ENCODE data around the gene TBC1D5. TPM values are rescaled to one million over a fixed set of nuclear protein-coding genes. Genes with fewer than 3 reads are reported as not detected.

The TBC1D5 gene
- total RNA-seq, 4 donors from 2014 or later = 21.3 to 86.4 (median 48.1) TPM

DNA sequence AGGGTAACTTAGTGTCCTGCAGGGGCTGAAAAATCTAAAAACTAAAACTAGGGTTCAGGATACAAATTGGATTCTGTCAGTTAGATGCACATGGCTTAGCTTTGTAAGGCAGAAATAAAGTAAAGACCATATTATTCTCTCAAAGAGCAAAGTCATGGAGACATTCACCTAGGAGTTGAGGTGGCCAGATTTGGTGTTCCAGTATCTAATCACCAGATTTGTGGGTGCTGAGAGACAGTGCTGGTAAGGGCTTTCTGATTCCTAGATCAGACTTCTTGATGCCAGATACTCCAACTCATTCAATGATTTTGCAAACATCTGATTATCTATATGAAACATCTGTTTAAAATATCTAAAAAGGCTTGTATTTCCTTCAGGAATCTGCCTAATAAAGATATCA lies 28.3 kb upstream of the TBC1D5 start:
- TF ChIP-seq POLR2A (IDR thresholded peaks at IDR 0.05) (no peak), POLR2AphosphoS5 (IDR thresholded peaks at IDR 0.05) (no peak), EP300 (IDR thresholded peaks at IDR 0.05; ENCODE audit: low read depth) (no peak)
- TF ChIP-seq, protein P1, sequence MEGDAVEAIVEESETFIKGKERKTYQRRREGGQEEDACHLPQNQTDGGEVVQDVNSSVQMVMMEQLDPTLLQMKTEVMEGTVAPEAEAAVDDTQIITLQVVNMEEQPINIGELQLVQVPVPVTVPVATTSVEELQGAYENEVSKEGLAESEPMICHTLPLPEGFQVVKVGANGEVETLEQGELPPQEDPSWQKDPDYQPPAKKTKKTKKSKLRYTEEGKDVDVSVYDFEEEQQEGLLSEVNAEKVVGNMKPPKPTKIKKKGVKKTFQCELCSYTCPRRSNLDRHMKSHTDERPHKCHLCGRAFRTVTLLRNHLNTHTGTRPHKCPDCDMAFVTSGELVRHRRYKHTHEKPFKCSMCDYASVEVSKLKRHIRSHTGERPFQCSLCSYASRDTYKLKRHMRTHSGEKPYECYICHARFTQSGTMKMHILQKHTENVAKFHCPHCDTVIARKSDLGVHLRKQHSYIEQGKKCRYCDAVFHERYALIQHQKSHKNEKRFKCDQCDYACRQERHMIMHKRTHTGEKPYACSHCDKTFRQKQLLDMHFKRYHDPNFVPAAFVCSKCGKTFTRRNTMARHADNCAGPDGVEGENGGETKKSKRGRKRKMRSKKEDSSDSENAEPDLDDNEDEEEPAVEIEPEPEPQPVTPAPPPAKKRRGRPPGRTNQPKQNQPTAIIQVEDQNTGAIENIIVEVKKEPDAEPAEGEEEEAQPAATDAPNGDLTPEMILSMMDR (IDR thresholded peaks at IDR 0.05) = no peak
- Histone ChIP-seq H3K9me3 (no peaks in the 10 kb centered on the region), H3K36me3 (no peaks in the 10 kb centered on the region), H3K27me3 (no peaks in the 10 kb centered on the region), H3K27ac (no peak overlapping the region), H3K4me1 (no peaks in the 10 kb centered on the region), H3K4me3 (no peak overlapping the region)
- no peak for DNase-seq
- intact Hi-C loops (cut with DNase I; ENCODE audit: low total_unique reads) = no loop called here
- in situ Hi-C loops (cut with MboI; ENCODE audit: low pct_ligation_motif_present in 1 of 4, low pct_unique_long_range_greater_than_20kb in 1 of 4, low sequenced_read_pairs in 3 of 4) = no loop called here

DNA sequence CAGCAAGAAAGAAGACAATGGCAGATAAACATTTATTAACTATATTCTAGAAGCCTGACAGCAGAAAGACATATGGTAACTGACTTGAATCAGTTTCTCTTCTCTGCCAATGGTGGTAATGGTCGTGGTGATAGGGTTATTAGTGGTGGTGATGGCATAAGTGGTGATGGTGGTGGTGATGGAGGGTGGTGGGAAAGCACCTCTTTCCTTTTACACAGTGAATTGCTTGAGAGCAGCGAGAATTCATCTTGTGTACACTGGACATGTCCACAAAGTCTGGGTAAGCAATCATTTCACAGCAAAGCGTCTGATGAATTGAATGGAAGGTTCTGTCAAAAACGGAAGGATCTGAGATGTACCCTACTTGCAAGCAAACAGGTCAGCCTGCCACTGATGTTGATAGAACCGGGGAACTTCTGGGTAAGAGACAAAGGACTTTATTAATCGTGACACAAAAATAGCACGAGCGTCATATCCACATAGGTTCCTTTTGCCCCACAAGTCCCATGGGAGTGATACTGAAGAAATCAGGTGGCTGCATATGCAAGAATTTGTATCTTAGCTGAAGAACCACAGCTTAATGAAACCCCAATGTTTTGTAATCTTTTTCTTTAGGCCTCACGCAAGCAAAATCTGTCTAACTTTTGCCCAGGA lies 23.5 kb upstream of the TBC1D5 start:
- H3K27me3 ChIP-seq = no peaks in the 10 kb centered on the region
- no peak for DNase-seq

DNA sequence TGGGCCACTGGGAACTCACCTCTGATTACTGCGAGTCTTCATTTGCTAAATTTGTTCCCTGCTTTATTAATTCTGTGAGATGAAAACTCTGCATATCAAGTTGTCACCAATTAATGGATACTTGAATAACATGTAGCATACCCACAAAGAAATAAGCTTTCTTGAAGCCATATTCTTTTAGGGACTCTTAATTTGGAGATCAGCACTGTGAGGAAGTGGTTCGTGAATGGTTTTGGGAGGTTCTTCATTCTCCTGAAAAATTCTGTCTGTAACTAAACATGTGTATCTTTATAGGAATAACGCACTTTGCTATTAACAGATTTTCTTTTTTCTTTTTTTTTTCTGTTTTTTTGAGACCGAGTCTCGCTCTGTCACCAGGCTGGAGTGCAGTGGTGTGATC lies 19.1 kb upstream of the TBC1D5 start:
- in situ Hi-C loops (cut with MboI; ENCODE audit: low pct_ligation_motif_present in 1 of 4, low pct_unique_long_range_greater_than_20kb in 1 of 4, low sequenced_read_pairs in 3 of 4) (no loop called here), intact Hi-C loops (cut with DNase I; ENCODE audit: low total_unique reads) (no loop called here)
- Histone ChIP-seq H3K9me3 (no peaks in the 10 kb centered on the region), H3K27ac (no peak overlapping the region), H3K4me1 (no peaks in the 10 kb centered on the region), H3K27me3 (no peaks in the 10 kb centered on the region), H3K36me3 (no peaks in the 10 kb centered on the region), H3K4me3 (no peak overlapping the region)
- 86 to 91% methylated on average over 5 of the region's 5 CpGs for WGBS, 2 donors (ENCODE audit: low coverage in 1 of 2)
- TF ChIP-seq EP300 (IDR thresholded peaks at IDR 0.05; ENCODE audit: low read depth) (no peak), POLR2A (IDR thresholded peaks at IDR 0.05) (no peak), POLR2AphosphoS5 (IDR thresholded peaks at IDR 0.05) (no peak)
- TF ChIP-seq, protein P1 (IDR thresholded peaks at IDR 0.05) = no peak
- no peak for DNase-seq

More for the DNA sequence above, 23.5 kb upstream of the TBC1D5 start:
- no peak overlapping the region for H3K4me3 ChIP-seq
- H3K9me3 ChIP-seq = no peaks in the 10 kb centered on the region
- intact Hi-C loops (cut with DNase I; ENCODE audit: low total_unique reads) (no loop called here), in situ Hi-C loops (cut with MboI; ENCODE audit: low pct_ligation_motif_present in 1 of 4, low pct_unique_long_range_greater_than_20kb in 1 of 4, low sequenced_read_pairs in 3 of 4) (no loop called here)
- H3K36me3 ChIP-seq = no peaks in the 10 kb centered on the region
- TF ChIP-seq EP300 (IDR thresholded peaks at IDR 0.05; ENCODE audit: low read depth) (no peak), POLR2A (IDR thresholded peaks at IDR 0.05) (no peak), POLR2AphosphoS5 (IDR thresholded peaks at IDR 0.05) (no peak)
- TF ChIP-seq, protein P1 (IDR thresholded peaks at IDR 0.05) = no peak
- H3K27ac ChIP-seq = no peak overlapping the region
- no peaks in the 10 kb centered on the region for H3K4me1 ChIP-seq
- 79 to 92% methylated on average over 6 to 9 of the region's 9 CpGs for WGBS, 2 donors (ENCODE audit: low coverage in 1 of 2)

DNA sequence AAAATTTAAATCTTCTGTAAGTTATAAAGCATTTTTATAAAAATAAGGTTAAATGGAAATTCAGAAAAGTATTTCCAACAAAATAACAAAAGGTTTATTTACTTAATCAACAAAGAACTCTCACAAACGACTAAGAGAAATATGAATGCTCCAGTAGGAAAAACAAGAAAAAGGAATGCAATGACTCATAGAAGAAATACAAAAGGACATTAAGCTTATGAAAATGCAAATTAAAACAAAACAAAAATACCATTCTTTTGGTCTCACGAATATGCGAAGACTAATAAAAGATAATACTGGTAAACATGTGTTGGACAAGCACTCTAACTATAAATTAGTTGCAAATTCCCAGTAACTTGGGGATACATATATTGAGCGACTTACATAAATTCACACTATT lies 17.5 kb upstream of the TBC1D5 start:
- TF ChIP-seq, protein P1 (IDR thresholded peaks at IDR 0.05) = no peak
- TF ChIP-seq POLR2AphosphoS5 (IDR thresholded peaks at IDR 0.05) = no peak
- TF ChIP-seq POLR2A (IDR thresholded peaks at IDR 0.05) = no peak
- TF ChIP-seq EP300 (IDR thresholded peaks at IDR 0.05; ENCODE audit: low read depth) = no peak
- 72 to 81% methylated on average over 4 of the region's 4 CpGs for WGBS, 2 donors (ENCODE audit: low coverage in 1 of 2)
- Histone ChIP-seq H3K36me3 (no peaks in the 10 kb centered on the region), H3K27ac (no peak overlapping the region), H3K27me3 (no peaks in the 10 kb centered on the region), H3K4me3 (no peak overlapping the region), H3K4me1 (no peaks in the 10 kb centered on the region), H3K9me3 (no peaks in the 10 kb centered on the region)
- no peak for DNase-seq
- intact Hi-C loops (cut with DNase I; ENCODE audit: low total_unique reads) = no loop called here
- in situ Hi-C loops (cut with MboI; ENCODE audit: low pct_ligation_motif_present in 1 of 4, low pct_unique_long_range_greater_than_20kb in 1 of 4, low sequenced_read_pairs in 3 of 4) = no loop called here
